ENCODE measurements around the gene FMN1. TPM values are rescaled to one million over a fixed set of nuclear protein-coding genes. Genes with fewer than 3 reads are reported as not detected.

Gene FMN1
- total RNA-seq, 1 donor from 2014 or later = 4.2 TPM

GRCh38 chr15:32792436-32792835, 402.1 kb downstream of the FMN1 start:
- Mint-ChIP-seq H3K9me3 (ENCODE audit: unreplicated experiment) (no peaks in the 10 kb centered on the region), H3K4me1 (ENCODE audit: unreplicated experiment) (peaks cover 18% of the 10 kb centered on the region), H3K27ac (ENCODE audit: unreplicated experiment) (no peak overlapping the region), H3K4me3 (ENCODE audit: unreplicated experiment) (no peak overlapping the region), H3K36me3 (ENCODE audit: unreplicated experiment) (no peaks in the 10 kb centered on the region), H3K27me3 (ENCODE audit: unreplicated experiment) (no peaks in the 10 kb centered on the region)
- no peak for TF ChIP-seq CTCF (IDR thresholded peaks at IDR 0.05)
- no peak for DNase-seq (ENCODE audit: extremely low spot score, unreplicated experiment)

GRCh38 chr15:32790352-32790999, 404.0 kb downstream of the FMN1 start:
- Mint-ChIP-seq H3K27ac (ENCODE audit: unreplicated experiment) (peak overlapping the region; percentile 51), H3K36me3 (ENCODE audit: unreplicated experiment) (peaks cover 2% of the 10 kb centered on the region), H3K27me3 (ENCODE audit: unreplicated experiment) (no peaks in the 10 kb centered on the region), H3K9me3 (ENCODE audit: unreplicated experiment) (no peaks in the 10 kb centered on the region), H3K4me3 (ENCODE audit: unreplicated experiment) (no peak overlapping the region), H3K4me1 (ENCODE audit: unreplicated experiment) (peaks cover 26% of the 10 kb centered on the region)
- TF ChIP-seq CTCF (IDR thresholded peaks at IDR 0.05) = no peak
- DNase-seq (ENCODE audit: extremely low spot score, unreplicated experiment) = no peak

GRCh38 chr15:32787949-32788348, 406.6 kb downstream of the FMN1 start:
- no peak for DNase-seq (ENCODE audit: extremely low spot score, unreplicated experiment)
- Mint-ChIP-seq H3K4me1 (ENCODE audit: unreplicated experiment) (peaks cover 26% of the 10 kb centered on the region), H3K27me3 (ENCODE audit: unreplicated experiment) (no peaks in the 10 kb centered on the region), H3K9me3 (ENCODE audit: unreplicated experiment) (no peaks in the 10 kb centered on the region), H3K27ac (ENCODE audit: unreplicated experiment) (no peak overlapping the region), H3K36me3 (ENCODE audit: unreplicated experiment) (peaks cover 2% of the 10 kb centered on the region), H3K4me3 (ENCODE audit: unreplicated experiment) (no peak overlapping the region)
- no peak for TF ChIP-seq CTCF (IDR thresholded peaks at IDR 0.05)

- no peaks in the 10 kb centered on the region for H3K9me3 Mint-ChIP-seq (ENCODE audit: unreplicated experiment)
- H3K27ac Mint-ChIP-seq (ENCODE audit: unreplicated experiment) = no peak overlapping the region
- H3K36me3 Mint-ChIP-seq (ENCODE audit: unreplicated experiment) = peaks cover 2% of the 10 kb centered on the region
- DNase-seq (ENCODE audit: extremely low spot score, unreplicated experiment) = no peak
- peaks cover 25% of the 10 kb centered on the region for H3K4me1 Mint-ChIP-seq (ENCODE audit: unreplicated experiment)
- no peaks in the 10 kb centered on the region for H3K27me3 Mint-ChIP-seq (ENCODE audit: unreplicated experiment)
- no peak overlapping the region for H3K4me3 Mint-ChIP-seq (ENCODE audit: unreplicated experiment)
- TF ChIP-seq CTCF (IDR thresholded peaks at IDR 0.05) = no peak
Observed at GRCh38 chr15:32786906-32787305, 407.6 kb downstream of the FMN1 start.

GRCh38 chr15:32784581-32784980, 409.9 kb downstream of the FMN1 start:
- no peaks in the 10 kb centered on the region for H3K9me3 Mint-ChIP-seq (ENCODE audit: unreplicated experiment)
- H3K36me3 Mint-ChIP-seq (ENCODE audit: unreplicated experiment) = peaks cover 2% of the 10 kb centered on the region
- H3K27me3 Mint-ChIP-seq (ENCODE audit: unreplicated experiment) = no peaks in the 10 kb centered on the region
- H3K4me1 Mint-ChIP-seq (ENCODE audit: unreplicated experiment) = peaks cover 7% of the 10 kb centered on the region
- DNase-seq (ENCODE audit: extremely low spot score, unreplicated experiment) = no peak
- no peak overlapping the region for H3K4me3 Mint-ChIP-seq (ENCODE audit: unreplicated experiment)
- H3K27ac Mint-ChIP-seq (ENCODE audit: unreplicated experiment) = no peak overlapping the region
- no peak for TF ChIP-seq CTCF (IDR thresholded peaks at IDR 0.05)

Data from osteocyte (in vitro differentiated cells).